GM21390 (cell line): ENCODE results near the gene SPTAN1.
"Not testable (repeated sequence)": the region's sequence is repeated elsewhere in the genome, so short reads cannot be mapped to it uniquely, and the experiment has no call there.

ENCODE experiments used
- ATAC-seq: cut with Tn5 transposase; IDR thresholded peaks from one replicate; pipeline ENCODE4 v1.9.1; 2021; ENCODE audit not compliant: unreplicated experiment

SPTAN1 gene

GRCh38 chr9:128552744-128553440 is 505 bp downstream of the SPTAN1 start:
- ATAC-seq: peak; percentile 36

GRCh38 chr9:128553728-128554127 is 1.3 kb downstream of the SPTAN1 start:
- no peak for ATAC-seq

DNA sequence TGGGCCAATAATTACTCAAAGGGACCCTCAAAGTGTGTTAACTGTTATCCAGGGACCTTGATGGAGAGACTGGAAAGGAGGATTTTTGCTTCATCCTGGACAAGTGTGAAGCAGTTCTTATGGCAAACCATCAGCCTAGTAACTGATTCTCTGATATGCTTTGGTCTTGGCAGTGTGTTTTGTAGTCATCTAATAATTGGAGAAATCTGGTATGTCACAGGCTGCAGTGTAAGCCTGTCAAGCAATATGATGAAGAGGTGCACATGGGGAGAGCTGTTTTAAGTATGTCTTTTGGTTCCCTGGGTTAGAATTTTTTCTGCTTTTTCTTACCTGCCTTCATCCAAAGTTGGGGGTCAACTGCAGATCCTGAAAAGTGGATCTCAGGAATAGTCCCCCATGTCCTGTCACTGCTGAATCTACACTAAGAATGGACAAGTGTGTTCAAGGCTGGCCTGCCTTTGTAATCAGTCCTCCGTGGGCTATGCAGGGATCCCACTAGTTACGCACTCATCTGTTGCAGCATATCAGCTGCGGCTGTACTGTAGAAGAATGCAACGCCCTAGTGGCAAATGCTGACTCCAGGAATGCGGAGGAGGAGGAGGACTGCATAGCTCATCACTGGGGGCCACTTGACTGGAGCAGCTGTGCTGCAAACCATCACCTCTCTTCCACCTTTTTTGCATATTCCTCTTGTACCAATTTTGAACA is 1.9 kb downstream of the SPTAN1 start:
- ATAC-seq: no peak

DNA sequence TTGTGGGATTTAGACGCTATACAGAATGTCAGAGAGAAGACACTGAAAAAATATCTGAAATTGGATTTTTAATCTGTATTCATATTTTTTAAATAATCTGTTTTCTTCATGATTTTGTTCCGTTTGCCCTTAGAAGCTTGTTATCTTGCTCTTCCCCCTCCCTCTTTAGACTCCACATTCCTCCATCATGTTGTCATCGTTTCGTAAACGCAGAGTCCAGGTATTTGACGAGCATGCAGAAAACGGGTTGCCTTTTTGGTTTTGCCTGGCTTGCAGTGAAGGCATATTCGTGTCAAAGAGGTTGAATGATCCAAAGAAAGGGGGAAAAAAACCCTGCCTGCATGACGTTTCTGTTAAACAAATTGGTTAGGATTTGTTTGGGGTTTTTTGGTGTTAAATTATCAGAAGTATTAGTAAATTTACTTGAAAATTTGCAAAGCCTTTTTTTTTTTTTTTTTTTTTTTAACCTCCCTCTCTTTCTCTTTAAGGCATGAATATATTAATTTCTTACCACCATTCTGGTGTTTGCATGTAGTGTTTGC is 2.9 kb downstream of the SPTAN1 start:
- no peak for ATAC-seq

DNA sequence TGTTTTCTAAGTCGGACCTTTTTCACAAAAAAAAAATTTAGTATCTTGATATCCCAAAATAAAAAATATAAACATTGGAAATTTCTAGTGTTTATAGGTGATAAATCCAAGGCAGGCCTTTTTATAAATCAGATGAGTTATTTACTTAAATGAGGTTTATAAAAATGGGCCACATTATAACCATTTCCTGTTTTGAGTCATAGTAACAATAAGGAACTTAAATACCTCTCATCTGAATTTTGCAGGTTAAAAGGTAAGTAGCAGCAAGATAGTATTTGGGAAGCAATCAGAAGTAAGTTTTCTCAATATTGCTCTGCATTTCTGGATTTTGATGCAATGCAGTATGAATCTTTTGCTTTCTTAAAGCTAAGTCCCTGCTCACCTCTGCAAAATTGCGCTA is 3.9 kb downstream of the SPTAN1 start:
- ATAC-seq: no peak

GRCh38 chr9:128556926-128557634 is 4.7 kb downstream of the SPTAN1 start:
- ATAC-seq: no peak

- ATAC-seq: peak; percentile 78
Measured at GRCh38 chr9:128558431-128559310, 6.3 kb downstream of the SPTAN1 start.

- no peak for ATAC-seq
Measured at GRCh38 chr9:128565578-128565977, 13.2 kb downstream of the SPTAN1 start.

- no peak for ATAC-seq
Measured at GRCh38 chr9:128568470-128569078, 16.2 kb downstream of the SPTAN1 start.

DNA sequence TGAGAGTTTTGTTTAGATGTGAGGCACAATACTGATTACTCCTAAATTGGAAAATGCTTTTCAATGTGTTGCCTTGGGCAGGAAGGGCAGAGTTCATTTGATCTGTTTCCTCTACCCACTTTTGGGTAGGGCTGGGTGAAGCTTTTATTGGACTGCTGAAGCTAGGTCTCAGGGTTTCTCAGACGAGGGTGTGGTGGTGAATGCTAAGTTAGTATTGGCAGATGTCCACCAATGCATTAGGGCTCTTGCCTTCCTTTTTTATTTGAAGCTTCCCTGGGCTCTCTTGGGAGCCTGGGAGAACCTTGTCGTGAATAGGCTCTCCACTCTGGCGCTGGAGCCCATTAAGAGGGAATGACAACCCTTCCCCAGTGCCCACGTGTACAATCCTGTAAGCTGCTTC is 23.1 kb downstream of the SPTAN1 start:
- no peak for ATAC-seq

DNA sequence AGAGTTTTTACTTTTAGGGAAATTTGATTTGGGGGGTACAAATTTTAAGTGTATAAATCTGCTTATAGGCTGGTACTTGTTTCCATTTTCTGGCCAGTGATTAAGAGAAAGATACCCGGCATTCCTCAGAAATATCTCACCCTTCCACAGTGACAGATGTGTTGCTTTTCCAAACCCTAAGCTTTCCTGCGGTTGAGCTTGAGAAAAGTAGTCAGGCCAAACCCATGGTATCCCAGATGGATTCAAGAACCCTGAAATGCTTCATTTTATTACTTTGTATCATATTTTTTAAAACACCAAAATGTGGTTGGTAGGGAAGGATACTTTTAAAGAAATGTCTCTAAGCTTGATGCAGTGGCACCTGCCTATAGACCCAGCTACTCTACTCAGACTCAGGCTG is 23.5 kb downstream of the SPTAN1 start:
- ATAC-seq: no peak

- no peak for ATAC-seq
Measured at GRCh38 chr9:128577206-128577605, 24.8 kb downstream of the SPTAN1 start.

GRCh38 chr9:128579194-128579593 is 26.8 kb downstream of the SPTAN1 start:
- ATAC-seq: no peak

GRCh38 chr9:128580731-128581130 is 28.3 kb downstream of the SPTAN1 start:
- ATAC-seq: no peak

GRCh38 chr9:128585155-128585554 is 32.8 kb downstream of the SPTAN1 start:
- ATAC-seq: not testable (repeated sequence)

GRCh38 chr9:128586934-128587333 is 34.5 kb downstream of the SPTAN1 start:
- ATAC-seq: not testable (repeated sequence)

GRCh38 chr9:128587453-128587852 is 35.1 kb downstream of the SPTAN1 start:
- ATAC-seq: no peak

DNA sequence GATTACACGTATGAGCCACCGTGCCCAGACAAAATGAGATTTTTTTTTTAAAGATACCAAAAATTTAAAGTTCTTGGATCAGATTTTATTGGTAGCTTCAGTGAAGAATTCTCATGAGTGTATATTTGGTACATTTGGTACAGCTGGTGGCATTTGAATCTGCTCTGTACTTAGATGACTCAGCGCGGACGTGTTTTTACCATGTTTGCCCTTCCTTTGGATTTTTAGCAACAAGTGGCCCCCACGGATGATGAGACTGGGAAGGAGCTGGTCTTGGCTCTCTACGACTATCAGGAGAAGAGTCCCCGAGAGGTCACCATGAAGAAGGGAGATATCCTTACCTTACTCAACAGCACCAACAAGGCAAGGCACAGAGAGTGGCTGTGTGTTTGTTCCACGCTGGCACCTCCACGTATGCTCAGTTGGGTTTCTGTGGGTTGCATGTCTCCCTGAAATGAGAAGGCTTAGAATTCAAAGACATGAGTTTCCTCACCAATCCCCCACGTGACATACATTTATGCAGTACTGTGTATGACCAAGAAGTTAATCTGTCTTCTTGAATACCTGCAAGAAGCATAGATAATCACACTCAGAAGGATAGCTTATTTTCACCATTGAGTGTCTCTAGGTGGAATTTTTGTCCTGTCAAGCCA is 36.3 kb downstream of the SPTAN1 start:
- no peak for ATAC-seq

GRCh38 chr9:128593039-128593438 is 40.7 kb downstream of the SPTAN1 start:
- ATAC-seq: no peak

GRCh38 chr9:128593856-128594255 is 41.5 kb downstream of the SPTAN1 start:
- no peak for ATAC-seq
